NCI-H345 (cell line): Measurements from ENCODE around the gene TGM6.

Experiments used
- DNase-seq: peaks from one replicate; lab custom pipeline; 2025; lab: John Stamatoyannopoulos, UW

The TGM6 gene

GRCh38 chr20:2364044-2364443, 16.7 kb upstream of the TGM6 start:
- no peak for DNase-seq

- no peak for DNase-seq
Measured at GRCh38 chr20:2365091-2365490, 15.6 kb upstream of the TGM6 start.

GRCh38 chr20:2365666-2366065, 15.0 kb upstream of the TGM6 start:
- DNase-seq: no peak

GRCh38 chr20:2368621-2369020, 12.1 kb upstream of the TGM6 start:
- DNase-seq: no peak

- DNase-seq: no peak
Measured at GRCh38 chr20:2373098-2373497, 7.6 kb upstream of the TGM6 start.

GRCh38 chr20:2374346-2375125, 6.2 kb upstream of the TGM6 start:
- no peak for DNase-seq

- DNase-seq: no peak
Measured at GRCh38 chr20:2378893-2379292, 1.8 kb upstream of the TGM6 start.

GRCh38 chr20:2379511-2380229, 1.0 kb upstream of the TGM6 start:
- DNase-seq: no peak

GRCh38 chr20:2381303-2381702, 602 bp downstream of the TGM6 start:
- no peak for DNase-seq

- no peak for DNase-seq
Measured at GRCh38 chr20:2382833-2383232, 2.1 kb downstream of the TGM6 start.

- no peak for DNase-seq
Measured at GRCh38 chr20:2385026-2385425, 4.3 kb downstream of the TGM6 start.

GRCh38 chr20:2385496-2385895, 4.8 kb downstream of the TGM6 start:
- DNase-seq: no peak

- DNase-seq: no peak
Measured at GRCh38 chr20:2386516-2387179, 5.9 kb downstream of the TGM6 start.

- DNase-seq: no peak
Measured at GRCh38 chr20:2387180-2387577, 6.5 kb downstream of the TGM6 start.

- no peak for DNase-seq
Measured at GRCh38 chr20:2387580-2387979, 6.9 kb downstream of the TGM6 start.

GRCh38 chr20:2390951-2391675, 10.4 kb downstream of the TGM6 start:
- DNase-seq: no peak

GRCh38 chr20:2394411-2395055, 13.8 kb downstream of the TGM6 start:
- DNase-seq: no peak

GRCh38 chr20:2395136-2395535, 14.4 kb downstream of the TGM6 start:
- DNase-seq: no peak

GRCh38 chr20:2396241-2396814, 15.6 kb downstream of the TGM6 start:
- no peak for DNase-seq

GRCh38 chr20:2397091-2397490, 16.4 kb downstream of the TGM6 start:
- DNase-seq: no peak

GRCh38 chr20:2397595-2398145, 17.0 kb downstream of the TGM6 start:
- DNase-seq: no peak
